GM19035 (cell line): ENCODE data around the gene KCNJ16.
"Not testable (repeated sequence)": the region's sequence is repeated elsewhere in the genome, so short reads cannot be mapped to it uniquely, and the experiment has no call there.

Source experiments
- ATAC-seq: cut with Tn5 transposase; IDR thresholded peaks from one replicate; pipeline ENCODE4 v1.9.1; 2021; ENCODE audit not compliant: unreplicated experiment

KCNJ16 gene

GRCh38 chr17:70074956-70075355 is at the start of gene KCNJ16:
Gene KCNJ16 (plus strand): TSS chr17:70075225. CDS start chr17:70132088, 56,863 bp downstream.
- ATAC-seq: no peak

GRCh38 chr17:70028397-70028796 is 46.6 kb upstream of the KCNJ16 start:
- ATAC-seq: no peak

GRCh38 chr17:70028978-70029767 is 45.9 kb upstream of the KCNJ16 start:
- no peak for ATAC-seq

DNA sequence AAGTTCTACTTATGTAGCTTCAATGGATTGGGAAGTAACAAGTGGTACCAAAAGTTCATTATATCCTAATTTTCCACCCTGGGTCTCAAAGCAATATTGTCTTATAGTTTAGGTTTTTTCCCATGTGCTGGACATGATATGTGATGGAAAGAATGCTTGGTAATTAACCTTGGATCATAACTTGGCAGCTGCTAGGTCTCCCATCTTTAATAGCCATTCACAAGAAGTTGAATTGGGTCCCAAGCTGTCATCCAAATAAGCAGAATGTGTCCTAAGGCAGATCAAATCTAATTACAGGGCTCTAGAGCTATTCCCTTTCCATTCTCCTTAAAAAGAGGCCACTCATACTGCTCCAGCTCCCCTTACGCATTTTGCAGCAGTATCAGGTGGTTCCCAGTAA is 44.7 kb upstream of the KCNJ16 start:
- ATAC-seq: no peak

DNA sequence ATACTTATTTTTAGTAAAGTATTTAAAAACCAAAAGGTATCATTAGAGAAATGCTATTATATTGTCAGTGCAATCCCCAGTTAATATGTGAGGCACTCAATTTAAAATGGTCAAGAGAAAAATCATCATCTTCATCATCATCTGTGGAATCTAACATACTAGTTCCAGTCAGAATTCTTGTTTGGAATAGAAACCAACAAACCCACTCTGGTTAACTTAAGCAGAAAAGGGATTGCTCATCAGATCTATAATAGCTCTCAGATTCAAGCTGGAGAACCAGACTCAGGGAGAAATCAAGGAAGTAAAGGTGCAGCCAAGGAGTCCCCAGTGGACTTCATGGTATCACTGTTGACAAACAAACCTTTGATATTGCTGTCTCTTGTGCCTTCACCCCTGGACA is 43.7 kb upstream of the KCNJ16 start:
- ATAC-seq: no peak

- ATAC-seq: no peak
These were observed 41.9 kb upstream of the KCNJ16 start for GRCh38 chr17:70033165-70033564.

DNA sequence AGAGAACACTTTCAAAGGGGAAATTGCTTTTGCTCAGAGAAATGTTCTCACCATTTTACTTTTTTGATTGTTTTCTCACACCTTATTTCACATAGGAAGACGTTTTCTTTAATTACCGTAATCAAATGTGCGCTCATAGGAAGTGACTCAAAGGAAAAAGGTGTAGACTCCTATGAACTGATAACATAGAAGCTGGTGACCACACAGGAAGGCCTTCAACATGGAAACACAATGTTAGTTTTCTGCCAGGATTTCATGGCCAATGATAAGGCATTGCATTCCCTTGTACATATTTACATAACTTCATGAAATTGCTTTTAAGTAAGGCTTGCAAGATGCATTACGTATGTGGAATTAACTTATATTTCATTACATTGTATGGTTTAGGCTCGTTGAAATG is 40.9 kb upstream of the KCNJ16 start:
- no peak for ATAC-seq

- no peak for ATAC-seq
These were observed 37.5 kb upstream of the KCNJ16 start for GRCh38 chr17:70037498-70037897.

- no peak for ATAC-seq
These were observed 34.7 kb upstream of the KCNJ16 start for GRCh38 chr17:70040336-70040735.

DNA sequence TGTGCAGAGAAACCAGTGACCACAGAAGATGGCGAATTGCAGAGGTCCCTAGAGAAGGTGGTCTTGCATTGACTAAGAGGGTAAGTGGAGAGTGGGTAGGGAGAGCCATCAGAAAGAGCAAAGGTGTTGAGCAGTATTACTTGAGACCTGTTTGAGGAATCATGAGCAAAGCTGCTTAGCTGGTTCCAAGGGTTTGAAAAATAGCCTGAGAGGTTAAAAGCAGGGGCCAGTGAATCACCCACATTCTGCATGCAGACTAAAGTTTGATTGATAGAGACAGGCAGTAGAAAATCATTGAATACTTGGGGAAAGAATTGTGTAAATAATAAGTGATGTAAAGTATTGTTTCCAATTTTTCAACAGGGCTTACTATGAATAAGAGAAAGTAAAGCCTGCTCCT is 34.0 kb upstream of the KCNJ16 start:
- ATAC-seq: no peak

DNA sequence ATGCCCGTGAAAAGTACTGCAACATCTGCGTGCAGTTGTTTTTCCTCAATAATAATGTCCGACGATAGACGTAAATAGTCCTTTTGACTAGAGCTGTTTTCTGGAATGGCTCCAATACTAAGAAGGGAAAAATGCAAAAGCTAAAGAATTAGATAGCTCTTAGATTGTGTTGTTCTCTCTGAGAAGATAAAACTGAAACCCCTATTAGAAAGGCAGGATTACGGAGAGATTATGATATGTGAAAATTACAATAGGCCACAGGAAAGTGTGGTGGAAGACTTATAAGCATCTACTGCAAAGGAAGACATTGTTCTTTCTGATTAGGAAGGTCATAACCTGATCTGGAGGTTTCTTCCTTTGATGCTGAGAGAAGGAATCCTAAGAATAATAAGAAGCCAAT is 33.5 kb upstream of the KCNJ16 start:
- ATAC-seq: no peak

DNA sequence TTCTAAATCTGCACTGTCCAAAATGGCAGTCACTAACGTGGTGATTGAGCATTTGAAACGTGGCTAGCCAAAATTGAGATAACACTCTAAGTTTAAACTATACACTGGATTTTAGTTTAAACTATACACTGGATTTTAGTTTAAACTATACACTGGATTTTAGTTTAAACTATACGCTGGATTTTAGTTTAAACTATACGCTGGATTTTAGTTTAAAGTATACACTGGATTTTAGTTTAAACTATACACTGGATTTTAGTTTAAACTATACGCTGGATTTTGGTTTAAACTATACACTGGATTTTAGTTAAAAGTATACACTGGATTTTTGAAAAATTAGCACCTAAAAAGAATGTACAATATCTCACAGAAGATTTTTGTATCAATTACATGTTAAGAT is 29.2 kb upstream of the KCNJ16 start:
- not testable (repeated sequence) for ATAC-seq

DNA sequence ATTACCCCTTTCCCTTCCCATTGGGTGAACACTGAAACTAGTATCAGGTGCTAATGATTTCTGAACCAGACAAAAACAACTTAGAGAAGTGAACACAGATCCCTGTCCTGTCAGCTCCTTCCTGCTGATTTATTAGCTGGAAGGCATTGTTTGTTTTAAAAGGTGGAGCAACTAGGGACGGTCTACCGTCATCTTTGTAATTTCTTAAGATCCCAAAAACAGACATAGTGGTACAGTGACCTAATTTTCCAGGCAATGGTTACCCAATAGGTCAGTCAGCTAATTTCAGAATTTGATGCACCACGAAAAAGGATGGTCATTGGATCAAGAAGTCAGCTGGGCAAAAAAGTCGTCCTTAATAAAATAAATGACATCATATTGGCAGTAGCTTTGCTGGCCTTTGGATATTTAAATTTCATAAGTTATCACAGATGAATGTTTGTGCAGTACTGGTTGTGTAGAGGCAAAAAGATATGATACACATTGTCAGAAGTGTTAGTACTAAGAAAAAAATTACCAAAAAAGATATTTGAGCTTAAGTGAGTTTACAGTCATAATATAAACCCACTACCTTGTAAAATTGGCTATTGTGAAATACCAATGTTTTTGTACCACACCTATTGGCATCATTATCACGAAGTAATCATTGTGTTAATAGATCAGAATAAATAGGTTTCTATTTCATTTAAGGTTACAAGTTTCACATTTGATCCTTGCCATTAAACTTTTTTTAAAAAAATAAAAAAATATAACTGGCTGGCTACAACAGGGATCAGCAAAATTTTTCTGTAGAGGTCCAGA is 27.2 kb upstream of the KCNJ16 start:
- no peak for ATAC-seq

GRCh38 chr17:70049801-70050591 is 25.0 kb upstream of the KCNJ16 start:
- no peak for ATAC-seq

- no peak for ATAC-seq
These were observed 24.1 kb upstream of the KCNJ16 start for GRCh38 chr17:70050931-70051330.

DNA sequence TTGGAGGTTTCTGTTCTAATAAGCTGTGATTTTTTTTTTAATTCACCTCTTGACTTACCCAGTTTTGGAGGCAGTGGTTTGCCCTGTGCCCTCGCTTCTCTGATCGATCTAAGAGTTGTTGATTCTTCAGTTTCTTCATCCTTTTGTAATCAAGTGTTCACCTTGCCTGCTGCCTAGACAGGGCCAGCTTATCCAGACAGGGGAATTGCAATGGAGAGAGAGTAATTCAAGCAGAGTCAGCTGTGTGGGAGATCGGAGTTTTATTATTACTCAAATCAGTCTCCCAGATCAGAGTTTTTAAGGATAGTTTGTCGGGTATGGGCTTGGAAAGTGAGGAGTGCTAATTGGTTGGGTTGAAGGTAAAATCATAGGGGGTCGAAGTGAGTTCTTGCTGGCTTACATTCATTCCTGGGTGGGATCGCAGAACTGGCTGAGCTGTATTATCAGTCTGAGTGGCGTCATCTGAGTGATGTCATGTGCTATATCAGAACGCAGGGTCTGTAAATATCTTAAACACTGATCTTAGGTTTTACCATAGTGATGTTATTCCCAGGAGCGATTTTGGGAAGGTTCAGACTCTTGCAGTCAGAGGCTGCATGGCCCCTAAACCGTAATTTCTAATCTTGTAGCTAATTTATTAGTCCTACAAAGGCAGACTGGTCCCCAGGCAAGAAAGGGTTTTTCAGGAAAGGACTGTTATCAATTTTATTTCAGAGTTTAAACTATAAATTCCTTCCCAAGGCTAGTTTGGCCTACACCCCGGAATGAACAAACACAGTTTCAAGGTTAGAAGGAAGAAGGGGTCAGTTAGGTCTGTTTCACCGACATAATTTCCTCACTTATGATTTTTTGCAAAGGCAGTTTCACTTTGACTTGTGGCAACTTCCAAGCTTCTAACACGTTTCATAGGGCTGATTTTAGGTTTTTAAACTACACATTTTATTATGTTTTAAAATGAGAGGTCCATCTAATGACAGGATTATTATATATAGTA is 21.5 kb upstream of the KCNJ16 start:
- no peak for ATAC-seq

GRCh38 chr17:70055000-70055399 is 20.0 kb upstream of the KCNJ16 start:
- ATAC-seq: no peak

DNA sequence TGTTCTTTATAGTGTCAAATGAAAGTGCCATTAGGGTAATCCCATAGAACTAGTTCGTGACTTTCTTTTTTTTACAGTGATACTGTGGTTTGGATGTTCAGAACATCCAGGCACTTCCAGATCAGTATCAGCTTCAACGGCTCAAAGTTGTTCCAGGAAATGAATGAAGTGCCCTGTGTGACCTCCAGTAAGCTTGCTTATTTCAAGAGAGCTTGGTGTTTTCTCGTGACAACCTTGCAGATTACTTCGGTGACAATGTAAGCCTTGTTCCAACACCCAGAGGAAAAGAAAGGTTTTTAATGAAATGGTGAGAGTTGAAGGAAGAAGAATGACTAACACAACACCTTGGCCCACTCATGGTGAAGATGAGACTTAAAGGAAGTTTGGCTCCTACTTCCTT is 16.0 kb upstream of the KCNJ16 start:
- ATAC-seq: no peak

GRCh38 chr17:70059649-70060048 is 15.4 kb upstream of the KCNJ16 start:
- no peak for ATAC-seq

- ATAC-seq: no peak
These were observed 14.6 kb upstream of the KCNJ16 start for GRCh38 chr17:70060415-70060814.
